H1 (cell line): ENCODE results near the gene RAB3GAP1. TPM values are rescaled to one million over a fixed set of nuclear protein-coding genes. Genes with fewer than 3 reads are reported as not detected.

Experiments used
- CREB1 ChIP-seq: IDR thresholded peaks from 2 replicates; pipeline ENCODE4 v1.6.1; 2012; ENCODE audit warnings: inconsistent platforms
- GABPA ChIP-seq: IDR thresholded peaks from 2 replicates; pipeline ENCODE4 v1.6.1; 2011; ENCODE audit warnings: mild to moderate bottlenecking, low read length, moderate library complexity, borderline replicate concordance; ENCODE audit not compliant: insufficient read depth
- HDAC2 ChIP-seq, 2 experiments: fragments of 300-600 bp in 1 of 2; sonication (generic) in 1 of 2; IDR thresholded peaks; 2 replicates each; pipeline ENCODE4 v1.6.1; 2011 to 2012; ENCODE audit warnings: low read depth in 2 of 2, low read length in 2 of 2, mild to moderate bottlenecking in 2 of 2, moderate library complexity in 2 of 2, borderline replicate concordance in 1 of 2, inconsistent platforms in 1 of 2
- NANOG ChIP-seq: IDR thresholded peaks from 2 replicates; pipeline ENCODE4 v1.6.1; 2011; ENCODE audit warnings: low read length, low read depth, mild to moderate bottlenecking, inconsistent platforms; ENCODE audit not compliant: insufficient read depth, poor library complexity, severe bottlenecking
- POLR2A ChIP-seq, 2 experiments: IDR thresholded peaks; 1 replicate in 1 of 2; 2 replicates in 1 of 2; pipeline ENCODE4 v1.6.1; 2011; ENCODE audit warnings: low read depth in 2 of 2, low read length in 2 of 2, mild to moderate bottlenecking in 2 of 2; ENCODE audit errors: control extremely low read depth in 1 of 2
- polyA plus RNA-seq, 7 experiments: library from polyadenylated mRNA; depleted of rRNA in 3 of 7; stranded (reverse) in 5 of 7; unstranded in 2 of 7; fragments of >200 nt in 5 of 7; fragments of 200-250 nt in 2 of 7; gene quantifications; 1 replicate in 5 of 7; 2 replicates in 1 of 7; 4 replicates in 1 of 7; pipeline versions ENCODE4 v1.2.1 to v1.2.3, GENCODE V29; 2011 to 2013; ENCODE audit warnings: missing spikeins in 2 of 7, mixed read lengths in 2 of 7
- total RNA-seq: library from RNA; stranded (reverse); fragmentation: NEBNext Ultra II Directional; extraction: Animal tissue kit (Norgen Biotek cat#: 25700); gene quantifications from 2 replicates; pipeline ENCODE4 v1.2.1, GENCODE V29; 2021

Gene RAB3GAP1
- total and polyA plus RNA-seq, 2 of the 8 experiments (the other 6 are each of a cell fraction or from before 2014, with no cell fraction given): 9.8 to 28.6 TPM

GRCh38 chr2:135151615-135152014, 99.5 kb downstream of the RAB3GAP1 start (continued):
- TF ChIP-seq GABPA (no peak), POLR2A (IDR thresholded peaks at IDR 0.05; ENCODE audit: control extremely low read depth in 1 of 2, low read depth in 2 of 2, low read length in 2 of 2) (no peak), NANOG (no peak), CREB1 (no peak), HDAC2 (IDR thresholded peaks at IDR 0.05; ENCODE audit: borderline replicate concordance in 1 of 2, low read depth in 2 of 2, low read length in 2 of 2) (no peak)
